Hepatocyte (in vitro differentiated cells): ENCODE data around the gene CNPPD1.
A peak's percentile ranks its signal among the peaks of the same experiment; 100 is the strongest.

Experiments used
- CTCF ChIP-seq: fragments of 200-600 bp; sonication (generic); IDR thresholded peaks from 2 replicates; pipeline ENCODE4 v1.5.1; 2016; ENCODE audit warnings: antibody characterized with exemption, mild to moderate bottlenecking; ENCODE audit not compliant: poor library complexity
- EZH2 ChIP-seq: fragments of 200-600 bp; sonication (generic); IDR thresholded peaks from 2 replicates; pipeline ENCODE4 v1.6.1; 2016; ENCODE audit warnings: antibody characterized with exemption, mild to moderate bottlenecking, borderline replicate concordance

DNA sequence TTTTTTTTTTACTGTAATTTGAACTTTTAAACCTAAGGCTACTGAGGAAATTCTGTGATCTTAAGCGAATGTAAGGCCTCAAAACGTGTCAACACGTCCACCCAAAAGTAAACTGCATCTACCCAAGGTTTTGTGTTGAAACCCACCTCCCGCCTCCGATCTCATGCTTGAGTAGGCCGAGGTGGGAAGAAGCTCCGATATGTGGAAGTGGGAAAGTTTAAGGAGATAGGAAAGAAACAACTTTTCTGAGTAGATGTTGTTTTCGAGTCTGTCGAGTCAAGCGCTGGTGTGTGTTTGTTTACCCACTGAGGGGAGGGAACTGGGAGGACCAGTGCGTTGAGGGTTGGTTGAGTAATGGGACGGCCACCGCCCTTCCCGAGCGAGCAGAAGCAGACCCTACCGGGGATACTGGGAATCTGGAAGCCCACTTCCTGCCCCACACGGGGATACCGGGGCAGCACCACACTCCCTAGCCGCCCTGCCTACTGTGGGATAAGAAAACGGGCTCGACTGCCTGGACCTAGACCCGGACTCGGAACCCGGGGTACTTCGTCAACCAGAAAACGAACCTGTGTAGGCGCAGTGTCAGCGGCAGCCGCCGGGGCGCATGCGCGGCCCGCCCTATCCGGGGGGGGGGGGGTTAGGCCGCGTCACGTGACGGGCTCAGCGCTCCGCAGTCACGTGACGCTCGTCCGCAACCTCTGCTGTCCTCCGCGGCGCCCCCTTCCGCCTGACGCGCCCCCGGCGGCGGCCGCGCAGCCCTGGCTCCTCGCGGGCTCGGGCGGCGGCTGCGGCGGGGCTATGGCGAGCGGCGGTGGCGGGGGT lies 1.0 kb upstream of the CNPPD1 start, which contains the start of gene RETREG2:
- TF ChIP-seq CTCF (peak; percentile 24), EZH2 (no peak)
